ENCODE data around the gene TMEM131.

DNA sequence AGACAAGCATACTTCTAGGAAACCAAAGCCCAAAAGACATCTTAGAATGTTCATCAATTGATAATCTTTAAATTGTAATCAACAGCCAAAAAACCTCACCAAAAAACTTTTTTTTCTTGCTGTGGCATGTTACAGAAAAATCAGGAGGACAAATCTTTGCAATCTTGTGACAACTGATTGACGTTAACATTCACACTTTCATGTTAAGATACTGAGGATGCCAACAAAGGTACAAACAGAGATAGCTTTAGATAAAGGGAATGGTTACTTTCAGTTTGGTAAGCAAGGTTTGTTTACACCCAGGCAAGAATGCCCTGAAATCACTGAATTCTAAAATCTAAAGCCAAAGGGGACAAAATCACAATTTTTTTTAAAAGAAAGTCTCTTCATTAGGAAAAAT is 190.0 kb downstream of the TMEM131 start:
- TF ChIP-seq, protein P1, sequence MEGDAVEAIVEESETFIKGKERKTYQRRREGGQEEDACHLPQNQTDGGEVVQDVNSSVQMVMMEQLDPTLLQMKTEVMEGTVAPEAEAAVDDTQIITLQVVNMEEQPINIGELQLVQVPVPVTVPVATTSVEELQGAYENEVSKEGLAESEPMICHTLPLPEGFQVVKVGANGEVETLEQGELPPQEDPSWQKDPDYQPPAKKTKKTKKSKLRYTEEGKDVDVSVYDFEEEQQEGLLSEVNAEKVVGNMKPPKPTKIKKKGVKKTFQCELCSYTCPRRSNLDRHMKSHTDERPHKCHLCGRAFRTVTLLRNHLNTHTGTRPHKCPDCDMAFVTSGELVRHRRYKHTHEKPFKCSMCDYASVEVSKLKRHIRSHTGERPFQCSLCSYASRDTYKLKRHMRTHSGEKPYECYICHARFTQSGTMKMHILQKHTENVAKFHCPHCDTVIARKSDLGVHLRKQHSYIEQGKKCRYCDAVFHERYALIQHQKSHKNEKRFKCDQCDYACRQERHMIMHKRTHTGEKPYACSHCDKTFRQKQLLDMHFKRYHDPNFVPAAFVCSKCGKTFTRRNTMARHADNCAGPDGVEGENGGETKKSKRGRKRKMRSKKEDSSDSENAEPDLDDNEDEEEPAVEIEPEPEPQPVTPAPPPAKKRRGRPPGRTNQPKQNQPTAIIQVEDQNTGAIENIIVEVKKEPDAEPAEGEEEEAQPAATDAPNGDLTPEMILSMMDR (IDR thresholded peaks at IDR 0.05; ENCODE audit: low read depth, low read length) = no peak
- TF ChIP-seq POLR2A (IDR thresholded peaks at IDR 0.05; ENCODE audit: extremely low read depth, insufficient read length) (no peak), MYC (IDR thresholded peaks at IDR 0.05; ENCODE audit: low read depth, low read length) (no peak)
- TF ChIP-seq, protein P2, sequence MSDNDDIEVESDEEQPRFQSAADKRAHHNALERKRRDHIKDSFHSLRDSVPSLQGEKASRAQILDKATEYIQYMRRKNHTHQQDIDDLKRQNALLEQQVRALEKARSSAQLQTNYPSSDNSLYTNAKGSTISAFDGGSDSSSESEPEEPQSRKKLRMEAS (IDR thresholded peaks at IDR 0.05; ENCODE audit: low read depth, low read length) = no peak

All from NB4 (cell line).